K562 (cell line): Measurements from ENCODE around the gene MAPK8IP1.
"Not testable (repeated sequence)": the region's sequence is repeated elsewhere in the genome, so short reads cannot be mapped to it uniquely, and the experiment has no call there.

ENCODE experiments used
- BCOR ChIP-seq: fragments of 450-650 bp; IDR thresholded peaks from 2 replicates; pipeline ENCODE4 v1.6.1; 2016
- CEBPG ChIP-seq, 3 experiments: fragments of 200-800 bp in 1 of 3; sonication (Bioruptor generic) in 1 of 3; sonication (generic) in 1 of 3; formaldehyde crosslinking in 1 of 3; IDR thresholded peaks in 2 of 3; conservative IDR thresholded peaks in 1 of 3; 2 replicates each; pipeline versions ENCODE4 v1.6.1 to v1.8.0; 2016 to 2022; ENCODE audit warnings: missing compliant biosample characterization in 2 of 3, missing genetic modification characterization in 2 of 3, mild to moderate bottlenecking in 1 of 3, missing genetic modification reagents in 1 of 3
- CREB1 ChIP-seq, 2 experiments: sonication (generic) in 1 of 2; formaldehyde crosslinking in 1 of 2; IDR thresholded peaks; 2 replicates each; pipeline versions ENCODE4 v1.6.1 to v1.8.0; 2012 to 2022; ENCODE audit warnings: inconsistent platforms in 1 of 2, mild to moderate bottlenecking in 1 of 2, missing genetic modification reagents in 1 of 2, moderate library complexity in 1 of 2
- FOS ChIP-seq: IDR thresholded peaks from 3 replicates; pipeline ENCODE4 v1.6.1; 2011; ENCODE audit not compliant: insufficient read length; ENCODE audit errors: extremely low read depth
- HDAC6 ChIP-seq: IDR thresholded peaks from 2 replicates; pipeline ENCODE4 v1.6.1; 2012; ENCODE audit warnings: low read depth, mild to moderate bottlenecking, control low read depth, inconsistent platforms, low read length, moderate library complexity
- MAFG ChIP-seq: fragments of 450-650 bp; conservative IDR thresholded peaks from 2 replicates; pipeline ENCODE4 v1.6.1; 2016; ENCODE audit warnings: missing genetic modification characterization, missing compliant biosample characterization
- NFXL1 ChIP-seq: fragments of 450-650 bp; formaldehyde crosslinking; IDR thresholded peaks from 2 replicates; pipeline ENCODE4 v1.4.0; 2021; ENCODE audit warnings: mild to moderate bottlenecking
- SRF ChIP-seq, 2 experiments: fragments of 250-450, 450-650 bp in 1 of 2; sonication (Bioruptor Pico) in 1 of 2; sonication (generic) in 1 of 2; formaldehyde crosslinking; IDR thresholded peaks; 2 replicates each; pipeline versions ENCODE4 v1.5.0 to v1.5.1; 2020 to 2022; ENCODE audit warnings: mild to moderate bottlenecking in 1 of 2, missing genetic modification reagents in 1 of 2
- ZNF274 ChIP-seq: IDR thresholded peaks from 2 replicates; pipeline ENCODE4 v1.6.1; 2011; ENCODE audit warnings: low read depth, mild to moderate bottlenecking, low read length, moderate library complexity, borderline replicate concordance
- TF ChIP-seq, protein P1 (sequence below): sonication (generic); formaldehyde crosslinking; IDR thresholded peaks from 2 replicates; pipeline ENCODE4 v1.9.0; 2022; ENCODE audit warnings: mild to moderate bottlenecking, missing genetic modification reagents

DNA sequence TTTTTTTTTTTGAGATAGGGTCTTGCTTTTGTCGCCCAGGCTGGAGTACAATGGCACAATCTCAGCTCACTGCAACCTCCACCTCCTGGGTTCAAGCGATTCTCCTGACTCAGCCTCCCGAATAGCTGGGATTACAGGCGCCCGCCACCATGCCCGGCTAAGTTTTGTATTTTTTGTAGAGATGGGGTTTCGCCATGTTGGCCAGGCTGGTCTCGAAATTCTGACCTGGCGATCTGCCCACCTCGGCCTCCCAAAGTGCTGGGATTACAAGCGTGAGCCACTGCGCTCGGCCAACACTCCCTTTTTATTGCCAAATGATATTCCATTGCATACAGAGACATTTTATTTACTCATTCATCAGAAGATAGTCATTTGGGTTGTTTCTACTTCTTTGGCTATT lies 45.2 kb upstream of the MAPK8IP1 start:
- TF ChIP-seq MAFG (tag); CEBPG (CRISPR knock-in tag; IDR thresholded peaks at IDR 0.05); CEBPG (tag; conservative IDR thresholded peaks at IDR 0.05 in 1 of 2, IDR thresholded peaks at IDR 0.05 in 1 of 2); ZNF274; HDAC6; SRF (CRISPR knock-in tag; IDR thresholded peaks at IDR 0.05); NFXL1; CREB1 (IDR thresholded peaks at IDR 0.05); CREB1 (CRISPR knock-in tag; IDR thresholded peaks at IDR 0.05); FOS; BCOR: not testable (repeated sequence)
- TF ChIP-seq, protein P1, sequence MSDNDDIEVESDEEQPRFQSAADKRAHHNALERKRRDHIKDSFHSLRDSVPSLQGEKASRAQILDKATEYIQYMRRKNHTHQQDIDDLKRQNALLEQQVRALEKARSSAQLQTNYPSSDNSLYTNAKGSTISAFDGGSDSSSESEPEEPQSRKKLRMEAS (CRISPR knock-in tag): not testable (repeated sequence)
